ENCODE data around the gene EIF4B. TPM values are rescaled to one million over a fixed set of nuclear protein-coding genes. Genes with fewer than 3 reads are reported as not detected.

EIF4B gene
- total and polyA plus RNA-seq, 9 of the 15 experiments (the other 6 are each of a cell fraction or from before 2014, with no cell fraction given), result 138 to 669 (median 552) TPM

GRCh38 chr12:53005986-53006809 lies at the start of gene EIF4B (continued):
- TF ChIP-seq GTF3C2 (IDR thresholded peaks at IDR 0.05; ENCODE audit: borderline replicate concordance, extremely low read depth, insufficient read length), result no peak
- no peak for TF ChIP-seq ZBTB34 (CRISPR knock-in tag; IDR thresholded peaks at IDR 0.05)
- TF ChIP-seq PTBP1 (IDR thresholded peaks at IDR 0.05; ENCODE audit: low read depth, low read length), result no peak
- peak; percentile 57; the same call in 1 of the 2 replicates for TF ChIP-seq ATF1 (CRISPR knock-in tag; IDR thresholded peaks at IDR 0.05)
- TF ChIP-seq ATF1 (tag; IDR thresholded peaks at IDR 0.05), result peak; percentile 93
- peak; percentile 51 to 92 for TF ChIP-seq AFF1 (IDR thresholded peaks at IDR 0.05; ENCODE audit: low read depth in 1 of 2, partially characterized antibody in 2 of 2)
- no peak for TF ChIP-seq DNMT1 (IDR thresholded peaks at IDR 0.05)
- TF ChIP-seq ETS2 (tag; IDR thresholded peaks at IDR 0.05; ENCODE audit: borderline replicate concordance, poor library complexity, severe bottlenecking), result no peak
- TF ChIP-seq THAP12 (CRISPR knock-in tag; IDR thresholded peaks at IDR 0.05), result peak; percentile 43; the same call in 1 of the 2 replicates
- peak; percentile 6; the same call in 1 of the 2 replicates for TF ChIP-seq TEAD4 (IDR thresholded peaks at IDR 0.05; ENCODE audit: low read length)
- no peak for TF ChIP-seq TEAD4 (CRISPR knock-in tag; IDR thresholded peaks at IDR 0.05; ENCODE audit: borderline replicate concordance)
- TF ChIP-seq FOXJ3 (CRISPR knock-in tag; IDR thresholded peaks at IDR 0.05), result no peak
- TF ChIP-seq ETV6 (IDR thresholded peaks at IDR 0.05; ENCODE audit: borderline replicate concordance in 1 of 2, low read depth in 2 of 2, low read length in 1 of 2), result no peak
- TF ChIP-seq ETV6 (CRISPR knock-in tag; IDR thresholded peaks at IDR 0.05; ENCODE audit: borderline replicate concordance), result no peak
